Right lobe of liver (tissue), 4 donors: ENCODE data around the gene TMEM238L.

Experiments used
- POLR2A ChIP-seq: fragments of 450-650 bp; IDR thresholded peaks from one replicate; pipeline ENCODE4 v1.6.1; 2017; ENCODE audit warnings: antibody characterized with exemption, mild to moderate bottlenecking
- TF ChIP-seq, protein P1 (sequence below), 4 donors: fragments of 200-600 bp in 3 of 4; fragments of 450-650 bp in 1 of 4; IDR thresholded peaks; one replicate each; pipeline versions ENCODE4 v1.5.1 to v1.8.0; 2016 to 2022; ENCODE audit warnings: antibody characterized with exemption in 4 of 4, mild to moderate bottlenecking in 2 of 4
- donor health status: DM: no; HTN: no; CAD: no.
- donor health status: DM: no; HTN: no; CAD: no.
- donor health status: DM: no; HTN: yes; CAD: no.

DNA sequence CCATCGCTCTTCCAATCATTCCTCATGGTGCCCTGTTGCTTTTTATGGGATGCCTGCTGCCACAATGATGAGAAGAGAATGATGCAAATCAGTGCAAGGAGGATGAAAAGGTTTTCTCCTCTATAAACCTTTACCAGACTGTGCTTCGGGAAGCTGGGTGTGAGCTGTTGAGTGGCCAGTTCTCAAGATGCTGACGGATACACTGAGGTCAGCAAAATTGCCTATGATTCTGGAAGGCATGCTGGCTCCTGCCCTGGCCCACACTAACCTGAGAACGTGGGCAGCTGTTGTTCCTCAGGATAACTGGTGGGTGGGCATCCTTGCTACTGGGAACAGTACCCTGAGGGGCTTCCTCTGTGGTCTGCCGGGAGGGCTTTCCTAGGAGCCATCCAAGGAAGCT is 34.8 kb upstream of the TMEM238L start:
- TF ChIP-seq, protein P1, sequence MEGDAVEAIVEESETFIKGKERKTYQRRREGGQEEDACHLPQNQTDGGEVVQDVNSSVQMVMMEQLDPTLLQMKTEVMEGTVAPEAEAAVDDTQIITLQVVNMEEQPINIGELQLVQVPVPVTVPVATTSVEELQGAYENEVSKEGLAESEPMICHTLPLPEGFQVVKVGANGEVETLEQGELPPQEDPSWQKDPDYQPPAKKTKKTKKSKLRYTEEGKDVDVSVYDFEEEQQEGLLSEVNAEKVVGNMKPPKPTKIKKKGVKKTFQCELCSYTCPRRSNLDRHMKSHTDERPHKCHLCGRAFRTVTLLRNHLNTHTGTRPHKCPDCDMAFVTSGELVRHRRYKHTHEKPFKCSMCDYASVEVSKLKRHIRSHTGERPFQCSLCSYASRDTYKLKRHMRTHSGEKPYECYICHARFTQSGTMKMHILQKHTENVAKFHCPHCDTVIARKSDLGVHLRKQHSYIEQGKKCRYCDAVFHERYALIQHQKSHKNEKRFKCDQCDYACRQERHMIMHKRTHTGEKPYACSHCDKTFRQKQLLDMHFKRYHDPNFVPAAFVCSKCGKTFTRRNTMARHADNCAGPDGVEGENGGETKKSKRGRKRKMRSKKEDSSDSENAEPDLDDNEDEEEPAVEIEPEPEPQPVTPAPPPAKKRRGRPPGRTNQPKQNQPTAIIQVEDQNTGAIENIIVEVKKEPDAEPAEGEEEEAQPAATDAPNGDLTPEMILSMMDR (IDR thresholded peaks at IDR 0.05) = no peak
- no peak for TF ChIP-seq POLR2A
